AG04449 (cell line): ENCODE data around the gene CDC20B.
"Not testable (repeated sequence)": the region's sequence is repeated elsewhere in the genome, so short reads cannot be mapped to it uniquely, and the experiment has no call there.

Source experiments
- CTCF ChIA-PET: fragments of 350-600 bp; formaldehyde crosslinking; extraction: SDS; loops from one replicate; lab custom pipeline; 2021; ENCODE audit warnings: antibody characterized with exemption; lab: Yijun Ruan, JAX
- POLR2A ChIA-PET: fragments of 400-600, 350-600 bp; formaldehyde crosslinking; extraction: SDS; loops from one replicate; lab custom pipeline; 2020; ENCODE audit warnings: antibody characterized with exemption, inconsistent platforms; lab: Yijun Ruan, JAX
- DNase-seq: peaks from one replicate; pipeline ENCODE4 v3.0.0-alpha.2; 2010; ENCODE audit warnings: low read depth, low spot score
- H3K4me3 ChIP-seq: 2 replicates; pipeline ENCODE4 v1.5.1; 2011; ENCODE audit warnings: low read depth, mild to moderate bottlenecking, control low read depth, low read length
- CTCF ChIP-seq: IDR thresholded peaks from one replicate; pipeline ENCODE4 v1.5.1; 2011; ENCODE audit warnings: mild to moderate bottlenecking, moderate library complexity, low read length, control low read depth, inconsistent platforms; ENCODE audit not compliant: insufficient read depth; ENCODE audit errors: missing control alignments

Gene CDC20B

GRCh38 chr5:55104036-55104772 lies 68.8 kb downstream of the CDC20B start:
- no peak for DNase-seq
- ChIA-PET CTCF (interaction anchor here (1.3 to 2.2 kb wide), 4 partner anchors 12 to 198 kb away, joined by 3 to 7 read pairs (median 4); no protein-coding TSS in a partner anchor), POLR2A (no interaction called here)
- TF ChIP-seq CTCF, result no peak
- no peak overlapping the region for H3K4me3 ChIP-seq

- no peak for DNase-seq
- no peak for TF ChIP-seq CTCF
- POLR2A ChIA-PET, result no interaction called here
- CTCF ChIA-PET, result interaction anchor here (0.8 kb wide), 1 partner anchor 158 kb away, joined by 3 read pairs; no protein-coding TSS in a partner anchor
- H3K4me3 ChIP-seq, result no peak within 1 kb of the TSS
Measured at GRCh38 chr5:55102348-55102747, 70.6 kb downstream of the CDC20B start, which contains the start of gene GZMA. Gene GZMA, plus strand, starts transcription at chr5:55102646. Its CDS starts 37 bp downstream, at chr5:55102683.

DNA sequence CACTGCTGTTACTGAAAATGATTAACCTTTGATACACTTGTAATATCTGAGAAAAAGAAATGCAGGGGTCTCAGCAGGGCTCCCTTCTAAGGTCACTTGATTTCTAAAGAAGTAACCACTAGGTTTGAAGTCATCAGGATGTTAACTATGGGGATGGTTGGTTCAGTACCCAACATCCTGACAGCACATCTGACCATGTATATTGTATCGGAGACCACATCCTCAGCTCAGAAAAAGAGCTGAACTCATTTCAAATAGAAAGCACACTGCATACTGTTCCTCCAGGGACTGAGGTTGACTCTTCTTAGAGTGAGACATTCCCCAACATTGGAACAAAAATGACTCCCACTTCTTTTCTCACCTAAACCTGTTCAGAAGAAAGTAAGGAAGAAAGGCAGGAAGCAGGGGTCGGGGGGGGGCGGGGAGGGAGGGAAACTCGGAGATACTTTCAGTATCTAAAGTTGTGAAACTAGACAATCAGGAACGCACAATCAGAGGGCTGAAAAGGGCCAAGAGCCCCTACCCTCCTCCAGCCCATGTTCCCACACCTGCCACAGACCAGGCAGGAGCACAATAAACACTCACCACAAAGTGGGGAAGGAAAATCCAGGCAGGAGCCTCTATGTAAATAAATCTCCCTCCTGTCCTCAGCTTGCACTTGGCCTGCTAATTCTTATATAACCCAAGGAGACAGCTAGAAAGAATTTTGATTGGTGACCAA lies 71.3 kb downstream of the CDC20B start:
- no peak for DNase-seq
- CTCF ChIA-PET, result no interaction called here
- no peak overlapping the region for H3K4me3 ChIP-seq
- POLR2A ChIA-PET, result no interaction called here
- TF ChIP-seq CTCF, result no peak

DNA sequence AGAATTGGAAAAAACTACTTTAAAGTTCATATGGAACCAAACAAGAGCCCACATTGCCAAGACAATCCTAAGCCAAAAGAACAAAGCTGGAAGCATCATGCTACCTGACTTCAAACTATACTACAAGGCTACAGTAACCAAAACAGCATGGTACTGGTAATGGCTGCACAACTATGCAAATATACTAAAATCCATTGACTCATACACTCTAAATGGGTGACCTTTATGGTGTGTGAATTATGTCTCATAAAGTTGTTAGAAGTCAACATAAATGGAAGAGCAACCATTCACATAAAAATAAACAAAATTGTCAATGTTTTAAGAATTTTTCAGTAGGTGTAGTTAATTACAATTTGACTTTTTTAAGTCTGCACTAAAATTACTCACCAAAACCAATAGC lies 71.8 kb downstream of the CDC20B start:
- H3K4me3 ChIP-seq, CTCF ChIA-PET, POLR2A ChIA-PET, DNase-seq: not testable (repeated sequence)

DNA sequence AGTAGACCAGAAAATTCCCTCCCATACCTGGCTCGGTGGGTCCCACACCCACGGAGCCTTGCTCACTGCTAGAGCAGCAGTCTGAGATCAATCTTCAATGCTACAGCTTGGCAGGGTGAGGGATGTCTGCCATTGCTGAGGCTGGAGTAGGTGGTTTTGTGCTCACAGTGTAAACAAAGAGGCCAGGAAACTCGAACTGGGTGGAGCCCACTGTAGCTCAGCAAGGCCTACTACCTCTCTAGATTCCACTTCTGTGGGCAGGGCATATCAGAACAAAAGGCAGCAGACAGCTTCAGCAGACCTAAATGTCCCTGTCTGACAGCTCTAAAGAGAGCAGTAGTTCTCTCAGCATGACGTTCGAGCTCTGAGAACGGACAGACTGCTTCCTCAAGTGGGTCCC lies 76.1 kb downstream of the CDC20B start:
- POLR2A ChIA-PET, result no interaction called here
- DNase-seq, result no peak
- no peak overlapping the region for H3K4me3 ChIP-seq
- CTCF ChIA-PET, result interaction anchor here (1.1 kb wide), 1 partner anchor 20 kb away, joined by 3 read pairs; no protein-coding TSS in a partner anchor
- no peak for TF ChIP-seq CTCF

DNA sequence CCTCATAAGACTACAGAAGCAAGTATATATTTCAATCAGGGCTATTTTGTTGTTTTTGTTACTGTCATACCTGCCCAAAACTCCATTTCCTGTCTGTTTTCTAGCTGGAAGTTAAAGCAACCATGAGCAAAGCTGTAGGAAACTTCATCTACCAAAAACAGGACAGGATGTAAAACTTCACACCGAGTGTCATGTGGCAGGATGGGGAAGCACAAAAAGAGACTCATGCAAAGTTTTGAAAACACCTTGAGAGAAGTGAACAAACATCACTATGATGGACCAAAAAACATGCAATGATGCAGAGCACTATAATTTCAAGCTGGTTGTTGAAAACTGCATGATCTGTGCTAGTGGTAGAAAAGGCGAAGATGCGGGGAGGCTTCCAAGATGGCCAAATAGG lies 76.8 kb downstream of the CDC20B start:
- ChIA-PET CTCF (interaction anchor here (0.7 kb wide), 1 partner anchor 50 kb away, joined by 3 read pairs; no protein-coding TSS in a partner anchor), POLR2A (no interaction called here)
- TF ChIP-seq CTCF, result no peak
- no peak for DNase-seq
- no peak overlapping the region for H3K4me3 ChIP-seq

DNA sequence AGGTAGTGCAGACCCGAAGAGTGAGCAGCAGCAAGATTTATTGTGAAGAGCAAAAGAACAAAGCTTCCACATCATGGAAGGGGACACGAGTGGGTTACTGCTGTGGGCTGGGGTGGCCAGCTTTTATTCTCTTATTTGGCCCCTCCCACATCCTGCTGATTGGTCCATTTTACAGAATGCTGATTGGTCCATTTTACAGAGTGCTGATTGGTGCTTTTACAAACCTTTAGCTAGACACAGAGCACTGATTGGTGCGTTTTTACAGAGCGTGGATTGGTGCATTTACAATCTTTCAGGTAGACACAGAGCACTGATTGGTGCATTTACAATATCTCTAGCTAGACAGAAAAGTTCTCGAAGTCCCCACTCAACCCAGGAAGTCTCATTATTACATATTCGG lies 82.0 kb downstream of the CDC20B start:
- H3K4me3 ChIP-seq, DNase-seq, POLR2A ChIA-PET: not testable (repeated sequence)
- CTCF ChIA-PET, result interaction anchor here (1.0 to 1.6 kb wide), 2 partner anchors 14 to 108 kb away, joined by 3 to 5 read pairs; no protein-coding TSS in a partner anchor

GRCh38 chr5:55089301-55089700 lies 83.7 kb downstream of the CDC20B start:
- DNase-seq, H3K4me3 ChIP-seq, CTCF ChIA-PET, POLR2A ChIA-PET: not testable (repeated sequence)
